ENCODE data around the gene CA12.
"Not testable (repeated sequence)": the region's sequence is repeated elsewhere in the genome, so short reads cannot be mapped to it uniquely, and the experiment has no call there.

CA12 gene

DNA sequence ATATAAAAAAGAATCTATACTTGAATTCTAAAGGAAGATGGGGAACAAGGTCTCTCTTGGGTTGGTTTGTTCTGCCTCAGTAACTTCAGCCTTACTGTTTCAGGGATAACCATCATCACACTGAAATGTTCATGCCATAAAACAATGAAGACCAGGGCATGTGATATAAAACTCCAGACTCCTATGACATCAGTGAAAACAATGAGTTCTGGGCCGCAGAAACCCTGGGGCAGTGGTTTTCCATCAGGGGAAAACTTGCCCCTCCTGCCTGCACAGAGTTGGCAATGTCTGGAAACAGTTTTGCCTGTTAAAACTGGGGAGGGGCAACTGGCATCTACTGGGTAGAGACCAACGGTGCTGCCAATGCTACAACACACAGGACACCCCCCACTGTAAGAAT lies 46.8 kb downstream of the CA12 start:
- DNase-seq = no peak

DNA sequence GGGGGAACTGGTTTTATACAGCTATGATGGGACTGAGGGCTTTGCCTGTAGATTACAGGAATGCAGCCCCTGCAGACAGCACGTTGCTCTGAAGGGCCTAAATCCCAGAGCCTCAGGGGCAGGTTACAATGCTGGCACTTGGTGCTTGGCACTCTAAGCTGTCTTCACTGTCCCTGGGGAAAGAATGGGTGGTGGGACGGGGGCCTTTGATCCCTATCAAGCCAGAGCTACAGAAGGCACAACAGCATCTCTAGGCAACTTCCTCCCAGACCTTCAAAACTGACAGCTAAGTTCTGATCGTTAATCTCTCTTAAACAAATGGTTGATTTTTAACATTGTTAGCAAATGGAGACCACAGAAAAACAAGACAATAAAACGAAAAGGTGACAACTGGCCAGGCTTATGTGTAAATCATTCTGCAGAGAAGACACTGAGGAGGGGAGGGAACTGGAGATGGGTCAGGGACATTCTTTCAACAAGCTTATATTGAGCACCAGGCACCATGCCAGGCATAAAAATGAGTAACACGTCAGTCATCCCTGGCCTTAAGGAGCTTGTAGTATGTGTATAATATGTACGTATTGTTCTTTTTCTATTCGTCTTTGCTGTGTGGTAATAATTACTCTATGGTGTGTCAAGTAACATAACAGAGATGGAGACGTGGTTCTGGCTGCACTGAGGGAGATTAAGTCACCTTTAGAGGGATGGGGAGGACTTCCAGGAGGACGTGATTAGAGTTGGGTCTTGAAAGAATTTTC lies 49.1 kb downstream of the CA12 start:
- no peak for DNase-seq

DNA sequence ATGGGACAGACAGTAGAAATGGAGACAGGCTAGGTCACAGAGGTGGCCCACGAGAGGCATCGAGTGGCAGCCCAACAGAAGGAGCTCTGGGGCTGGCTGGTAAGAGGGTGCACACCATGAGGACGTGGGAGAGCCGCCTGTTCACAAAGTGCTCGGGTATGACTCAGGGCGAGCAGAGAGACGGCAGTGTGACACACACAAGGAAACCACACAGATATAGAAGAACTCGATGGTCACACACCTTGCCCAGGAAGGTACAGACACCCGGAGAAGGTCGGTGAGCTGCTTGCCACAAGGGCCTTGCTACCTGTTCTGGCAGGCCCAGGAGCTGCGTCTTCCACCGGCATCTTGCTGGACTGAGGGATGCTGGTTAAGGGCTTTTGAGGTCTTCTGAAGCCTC lies 50.2 kb downstream of the CA12 start:
- no peak for DNase-seq

DNA sequence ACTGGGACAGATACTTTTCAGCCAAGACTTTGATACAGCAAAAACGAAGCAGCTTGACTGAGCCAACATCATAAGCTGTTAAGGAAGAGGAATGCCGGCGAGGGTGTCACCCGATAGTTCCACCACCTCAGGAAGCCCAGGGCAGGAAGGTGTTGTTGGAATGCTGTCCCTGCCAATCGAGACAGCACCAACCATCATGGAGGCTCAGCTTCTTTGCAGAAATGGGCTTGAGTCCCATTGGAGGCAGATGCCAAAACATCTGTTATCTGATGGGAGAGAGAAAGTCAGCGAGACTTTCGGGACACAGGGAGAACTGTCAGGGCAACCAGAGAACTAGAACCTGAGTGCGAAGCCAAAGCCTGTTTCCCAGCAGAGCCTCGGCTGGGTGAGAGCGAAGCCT lies 50.7 kb downstream of the CA12 start:
- no peak for DNase-seq

DNA sequence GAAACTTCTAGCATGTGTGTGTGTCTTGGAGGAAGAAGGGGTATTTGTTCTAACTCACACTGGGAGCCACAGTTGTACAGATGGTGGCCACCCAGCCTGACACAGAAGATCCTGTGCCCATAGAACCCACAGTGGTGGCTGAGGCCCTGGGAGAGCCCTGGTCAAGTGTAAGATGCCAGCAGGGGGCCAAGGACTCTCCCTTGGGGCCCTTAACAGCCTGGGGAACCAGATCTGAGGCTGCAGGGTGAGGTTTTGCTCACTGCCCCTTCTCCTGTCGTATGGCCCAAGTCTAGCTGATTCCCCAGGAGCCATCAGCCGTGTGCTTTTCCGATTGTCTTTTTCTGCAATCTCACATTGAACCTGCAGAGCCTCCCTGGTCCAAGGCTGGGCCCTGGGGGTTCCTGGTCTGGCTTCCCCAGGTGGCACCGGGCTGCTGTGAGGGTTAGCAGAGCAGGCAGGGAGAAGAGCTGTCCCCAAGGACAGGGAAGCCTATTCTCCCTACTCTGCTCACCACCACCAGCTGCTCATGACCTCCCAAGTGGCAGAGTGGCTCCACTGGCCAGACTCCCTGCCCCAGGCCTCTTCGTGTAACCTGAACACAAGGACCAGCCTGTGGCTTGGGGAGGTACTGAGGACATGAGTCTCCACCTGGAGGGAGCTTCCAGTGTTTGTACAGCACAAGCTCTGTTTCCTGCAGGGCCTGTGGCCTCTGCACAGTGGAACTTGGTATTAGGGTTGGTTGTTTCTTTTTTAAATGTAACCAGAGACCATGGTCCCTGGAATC lies 51.9 kb downstream of the CA12 start:
- no peak for DNase-seq

DNA sequence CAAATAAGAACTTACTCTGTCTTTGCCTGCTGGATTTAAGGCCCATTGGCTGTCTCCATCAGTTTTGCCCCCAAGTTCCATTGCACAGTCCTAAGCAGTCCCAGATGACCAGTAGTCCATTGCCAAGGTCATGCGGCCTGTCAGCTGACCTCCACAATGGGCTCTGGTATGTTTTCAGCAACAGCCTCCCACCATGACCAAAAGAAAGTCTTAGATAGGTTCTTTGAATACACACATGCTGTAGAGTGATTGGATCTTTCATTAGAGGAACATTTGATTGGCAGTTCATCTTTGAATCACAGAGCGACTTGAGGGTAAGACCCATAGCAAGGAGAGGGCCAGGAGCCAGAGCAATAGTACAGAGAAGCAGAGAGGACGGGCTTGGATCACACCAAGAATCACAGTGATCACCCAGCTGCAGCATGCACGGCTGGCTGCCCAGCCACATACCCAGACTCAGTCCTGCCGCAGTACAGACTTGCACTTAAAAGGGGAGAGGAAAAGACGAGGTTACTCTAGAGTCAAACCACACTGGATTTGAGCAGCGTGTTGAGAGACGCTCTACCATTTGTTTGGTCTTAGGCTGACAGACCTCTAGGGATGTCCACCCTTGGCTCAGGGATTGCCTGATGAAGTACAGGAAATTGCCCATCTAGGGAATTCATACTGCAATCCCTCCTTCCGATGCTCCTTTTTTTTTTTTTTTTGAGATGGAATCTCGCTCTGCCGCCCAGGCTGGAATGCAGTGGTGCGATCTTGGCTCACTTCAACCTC lies 53.8 kb downstream of the CA12 start:
- no peak for DNase-seq

DNA sequence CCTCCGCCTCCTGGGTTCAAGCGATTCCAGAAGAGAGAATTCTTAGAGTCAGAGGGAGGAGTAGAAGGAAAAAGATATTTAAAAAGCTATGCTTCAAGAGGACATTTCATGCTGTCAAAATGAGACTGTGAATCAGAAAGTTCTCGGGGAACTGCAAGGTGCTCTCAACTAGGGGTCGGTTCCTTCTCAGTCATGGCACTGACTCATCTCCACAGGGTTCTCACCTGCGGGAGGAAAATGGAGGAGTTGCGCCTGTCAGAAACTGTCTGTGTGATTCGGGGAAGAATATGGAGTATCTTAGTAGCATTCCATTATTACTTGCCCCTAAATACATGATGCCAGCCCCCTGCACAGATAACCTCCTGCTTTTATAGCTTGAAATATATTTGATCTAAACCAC lies 56.9 kb downstream of the CA12 start:
- DNase-seq = no peak

DNA sequence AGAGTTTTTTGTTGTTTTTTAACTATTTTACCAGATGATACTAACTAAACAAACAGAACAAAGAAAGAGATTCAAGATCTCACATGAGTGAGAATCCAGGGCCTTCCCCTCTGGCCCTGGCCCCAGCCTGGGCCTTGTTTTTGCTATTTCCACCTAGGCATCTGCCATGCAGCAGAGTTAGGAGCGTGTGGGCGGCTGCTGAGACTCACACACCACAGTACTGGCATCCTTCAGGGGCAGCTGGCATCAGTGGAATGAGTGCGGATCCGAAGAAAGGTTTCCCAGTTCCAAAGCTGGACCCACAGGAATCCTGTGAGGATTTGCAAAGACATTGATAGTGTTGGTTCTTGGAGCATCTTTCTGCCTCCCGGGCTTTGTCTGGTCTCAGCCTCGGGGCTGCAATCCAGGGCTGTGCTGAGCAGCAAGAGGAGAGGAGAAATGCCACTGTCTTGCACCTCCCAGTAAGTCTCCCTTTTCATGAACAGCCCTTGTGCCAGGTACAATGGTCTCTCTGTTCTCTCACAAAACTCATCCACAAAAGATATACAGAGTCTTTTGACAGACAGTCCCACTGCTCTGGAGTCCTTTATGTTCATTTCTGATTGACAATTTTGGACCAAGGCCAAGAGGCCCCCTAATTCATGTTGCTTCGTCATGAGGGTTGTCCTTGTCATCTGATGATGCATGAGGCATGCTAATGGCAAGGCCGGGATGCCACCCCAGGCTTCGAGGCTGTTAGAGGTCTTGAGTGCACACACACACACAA lies 57.7 kb downstream of the CA12 start:
- peak; percentile 54 for DNase-seq

DNA sequence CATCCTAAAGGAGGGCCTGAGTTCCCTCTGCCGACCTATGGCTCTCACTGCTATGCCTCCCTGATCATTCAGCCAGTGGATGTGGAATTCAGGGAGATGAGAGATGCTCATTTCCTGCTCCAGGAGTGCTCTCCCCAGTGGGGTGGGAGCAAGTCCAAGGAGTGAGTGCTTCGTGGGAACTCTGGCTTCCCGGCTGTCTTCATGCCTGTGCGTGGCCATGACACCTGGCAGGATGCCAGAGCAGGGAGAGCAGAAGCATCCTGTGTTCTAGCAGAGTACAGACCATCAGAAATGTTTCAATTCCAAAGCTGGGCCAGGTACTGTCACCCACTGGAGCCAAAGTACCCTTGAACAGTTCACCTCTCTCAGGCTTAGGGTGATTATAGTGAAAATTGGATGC lies 59.1 kb downstream of the CA12 start:
- DNase-seq = no peak

DNA sequence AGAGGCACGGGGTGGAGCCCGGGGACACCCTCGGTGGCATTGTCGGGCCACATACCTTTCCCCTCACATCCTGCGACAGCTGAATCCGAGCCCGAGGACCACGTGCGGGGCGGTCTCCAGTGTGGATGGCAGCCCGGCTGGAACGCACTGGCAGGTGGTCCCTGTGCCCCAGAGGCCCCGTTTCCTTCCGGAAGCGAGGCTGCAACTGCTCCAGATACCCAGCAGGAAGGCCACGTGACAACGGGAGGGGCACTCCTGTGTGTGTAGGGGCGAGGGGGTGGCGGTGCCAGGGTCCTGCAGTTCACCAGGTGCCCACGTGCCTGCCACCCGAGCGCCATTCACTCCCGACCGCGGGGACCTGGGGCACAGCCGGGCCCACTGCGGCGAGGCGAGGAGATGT lies 60.2 kb downstream of the CA12 start:
- DNase-seq = no peak

DNA sequence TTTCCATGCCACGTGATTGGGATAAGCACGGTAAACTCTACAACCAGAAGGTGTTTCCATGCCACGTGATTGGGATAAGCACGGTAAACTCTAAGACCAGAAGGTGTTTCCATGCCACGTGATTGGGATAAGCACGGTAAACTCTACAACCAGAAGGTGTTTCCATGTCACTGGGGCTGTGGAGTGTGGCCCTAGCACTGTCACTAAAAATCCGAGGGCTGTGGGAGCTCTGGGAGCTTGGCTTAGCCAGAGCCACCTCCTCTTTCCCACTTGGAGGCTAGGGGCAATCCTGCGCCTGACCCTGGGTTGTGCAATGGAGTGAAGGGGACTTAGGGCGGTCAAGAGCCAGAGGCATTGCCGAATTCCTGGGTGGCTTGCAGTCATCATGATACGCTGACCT lies 60.7 kb downstream of the CA12 start:
- DNase-seq = not testable (repeated sequence)

DNA sequence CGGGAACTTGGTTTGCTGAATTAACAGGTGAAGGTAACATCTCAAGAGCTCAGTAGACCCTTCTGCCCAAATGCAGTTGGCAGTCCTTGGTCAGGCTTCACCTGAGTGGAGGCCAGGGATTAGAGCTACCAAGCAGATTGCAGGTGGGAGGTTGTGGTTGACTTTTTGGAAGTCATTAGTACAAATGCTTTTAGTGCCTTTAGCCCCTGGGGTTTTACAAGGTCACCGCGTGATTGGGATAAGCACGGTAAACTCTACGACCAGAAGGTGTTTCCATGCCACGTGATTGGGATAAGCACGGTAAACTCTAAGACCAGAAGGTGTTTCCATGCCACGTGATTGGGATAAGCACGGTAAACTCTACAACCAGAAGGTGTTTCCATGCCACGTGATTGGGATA lies 61.2 kb downstream of the CA12 start:
- not testable (repeated sequence) for DNase-seq

DNA sequence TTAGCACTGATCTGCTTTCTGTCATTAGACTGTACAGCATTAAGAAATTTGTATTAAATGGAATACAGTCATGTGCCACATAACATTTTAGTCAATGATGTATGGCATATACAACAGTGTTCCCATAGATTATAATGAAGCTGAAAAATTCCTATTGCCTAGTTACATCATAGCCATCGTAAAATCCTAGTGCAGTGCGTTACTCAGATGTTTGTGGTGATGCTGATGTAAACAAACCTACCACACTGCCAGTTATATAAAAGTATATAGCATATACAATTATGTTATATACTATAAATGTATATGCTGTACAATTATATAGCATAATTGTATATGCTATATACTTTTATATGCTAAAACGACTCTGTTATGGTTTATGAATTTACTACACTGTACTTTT lies 62.6 kb downstream of the CA12 start:
- DNase-seq = no peak

DNA sequence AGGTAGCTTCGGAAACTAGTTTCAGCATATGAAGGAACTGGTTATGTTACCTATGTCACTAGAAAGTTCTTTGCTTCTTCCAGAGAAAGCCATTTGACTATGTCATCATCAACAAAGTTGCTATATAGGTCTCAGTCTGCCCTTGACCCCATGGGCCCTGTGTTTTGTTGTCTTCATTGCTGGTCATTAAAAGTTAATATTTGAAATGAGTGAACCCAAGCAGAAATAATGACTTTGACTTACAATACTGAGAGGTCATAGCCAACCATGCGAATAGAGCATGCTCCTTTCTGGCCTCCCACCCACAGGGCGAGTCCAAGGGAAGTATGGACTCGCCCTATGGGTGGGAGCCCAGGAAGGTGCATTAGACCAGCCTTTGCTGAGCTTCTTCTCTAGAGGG lies 63.3 kb downstream of the CA12 start:
- DNase-seq = no peak

DNA sequence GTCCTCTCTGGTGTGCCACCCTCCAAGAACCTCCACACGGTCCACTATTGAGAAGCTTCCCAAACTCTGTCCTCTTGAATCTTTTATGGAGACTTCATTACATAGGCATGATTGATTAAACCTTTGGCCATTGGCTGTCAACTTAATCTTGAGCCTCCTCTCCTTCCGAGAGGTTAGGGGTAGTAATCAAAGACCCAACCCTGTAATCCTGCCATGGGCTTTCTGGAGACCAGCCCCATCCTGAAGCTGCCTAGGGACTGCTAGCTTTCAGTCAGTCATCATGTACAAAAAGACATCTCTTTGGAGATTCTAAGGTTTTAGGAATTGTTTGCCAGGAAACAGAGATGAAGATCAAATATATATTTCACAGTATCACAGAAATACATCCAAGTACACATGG lies 67.2 kb downstream of the CA12 start:
- no peak for DNase-seq

DNA sequence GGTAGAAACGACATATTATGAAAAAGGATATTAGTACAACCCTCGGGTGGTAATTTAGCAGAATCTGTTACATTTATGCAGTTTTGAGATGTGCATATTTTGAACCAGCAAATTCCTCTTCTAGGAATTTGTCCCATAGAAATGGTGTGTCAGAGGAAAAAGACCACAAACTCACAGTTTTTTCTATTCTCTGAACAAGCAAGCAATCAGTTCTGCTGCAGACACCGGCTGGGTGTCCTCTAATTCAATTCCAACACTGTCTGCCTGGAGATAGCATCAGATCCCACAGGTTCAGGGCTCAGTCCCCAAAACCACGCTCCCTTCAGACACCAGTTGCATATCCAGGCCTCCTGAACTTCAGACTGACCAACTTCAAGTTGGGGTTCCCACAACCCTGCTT lies 67.8 kb downstream of the CA12 start:
- DNase-seq = no peak

DNA sequence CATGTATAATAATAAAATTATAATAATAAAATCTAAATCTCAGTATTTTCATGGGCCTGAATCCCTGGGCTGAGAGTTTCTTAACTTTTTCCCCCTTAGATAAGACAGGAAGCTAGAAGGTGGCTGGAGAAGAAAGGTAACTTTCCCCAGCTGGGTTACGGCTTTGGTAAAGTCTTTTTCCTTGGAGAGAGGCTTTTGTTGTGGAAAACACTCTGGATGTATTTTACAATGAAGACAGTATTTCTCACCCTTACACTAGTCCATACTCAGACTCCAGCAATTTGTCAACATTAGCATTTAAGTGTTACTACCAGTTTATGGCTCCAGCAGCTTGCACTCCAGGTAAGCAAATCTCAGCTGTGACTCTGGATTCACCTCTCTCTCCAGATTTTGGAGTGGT lies 69.4 kb downstream of the CA12 start:
- no peak for DNase-seq

DNA sequence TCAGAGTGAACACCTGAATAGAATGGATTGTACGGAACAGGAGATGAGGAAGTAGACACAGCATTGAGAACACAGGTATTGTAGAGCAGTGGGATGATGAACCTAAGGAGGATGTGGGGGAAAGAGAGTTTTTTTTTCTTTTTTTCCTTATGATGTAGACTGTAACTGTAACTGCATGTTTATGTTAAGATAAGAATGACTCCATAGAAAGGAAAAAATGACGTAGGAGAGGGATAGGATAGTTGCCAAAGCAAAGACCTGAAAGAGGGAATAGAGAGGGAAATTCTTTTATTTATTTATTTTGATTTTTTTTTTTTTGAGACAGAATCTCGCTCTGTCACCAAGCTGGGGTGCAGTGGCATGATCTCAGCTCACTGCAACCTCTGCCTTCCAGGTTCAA lies 71.0 kb downstream of the CA12 start:
- no peak for DNase-seq

DNA sequence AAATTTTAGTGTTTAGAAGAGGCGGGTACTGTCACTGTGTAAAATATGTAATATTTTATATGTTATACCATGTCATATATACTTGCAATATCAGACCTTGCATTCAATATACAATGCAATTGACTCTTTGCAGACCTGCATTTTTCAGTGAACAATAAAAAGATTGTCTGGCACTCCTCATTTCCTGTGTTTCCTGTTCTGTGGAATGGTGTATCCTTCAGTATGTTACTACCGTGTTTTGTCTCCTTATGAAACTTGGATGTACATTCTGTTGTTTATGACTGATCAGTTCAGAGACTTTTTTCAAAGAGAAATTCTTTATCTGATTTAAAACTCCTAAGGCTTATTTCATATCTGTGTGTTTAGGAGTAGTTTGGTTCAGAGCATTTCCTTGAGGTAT lies 72.7 kb downstream of the CA12 start:
- DNase-seq = no peak

DNA sequence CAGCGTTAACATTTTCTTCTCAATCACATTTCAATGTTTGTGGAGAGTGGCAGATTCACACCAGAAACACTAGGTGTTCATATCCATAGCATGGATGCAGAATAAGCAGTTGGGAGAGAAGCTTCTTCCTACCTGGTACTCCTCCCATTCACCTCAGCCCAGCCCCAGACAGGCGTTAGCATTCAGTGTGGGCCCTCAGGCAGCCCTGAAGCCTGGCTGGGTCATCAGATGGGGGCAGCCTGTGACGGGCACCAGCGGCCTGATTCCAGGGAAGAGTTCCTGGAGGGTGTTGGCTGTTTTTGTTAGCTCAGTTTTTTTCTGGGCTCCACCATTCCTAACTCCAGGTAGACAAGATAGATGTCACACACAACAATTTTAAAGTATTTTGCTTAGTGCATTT lies 73.2 kb downstream of the CA12 start:
- DNase-seq = no peak

DNA sequence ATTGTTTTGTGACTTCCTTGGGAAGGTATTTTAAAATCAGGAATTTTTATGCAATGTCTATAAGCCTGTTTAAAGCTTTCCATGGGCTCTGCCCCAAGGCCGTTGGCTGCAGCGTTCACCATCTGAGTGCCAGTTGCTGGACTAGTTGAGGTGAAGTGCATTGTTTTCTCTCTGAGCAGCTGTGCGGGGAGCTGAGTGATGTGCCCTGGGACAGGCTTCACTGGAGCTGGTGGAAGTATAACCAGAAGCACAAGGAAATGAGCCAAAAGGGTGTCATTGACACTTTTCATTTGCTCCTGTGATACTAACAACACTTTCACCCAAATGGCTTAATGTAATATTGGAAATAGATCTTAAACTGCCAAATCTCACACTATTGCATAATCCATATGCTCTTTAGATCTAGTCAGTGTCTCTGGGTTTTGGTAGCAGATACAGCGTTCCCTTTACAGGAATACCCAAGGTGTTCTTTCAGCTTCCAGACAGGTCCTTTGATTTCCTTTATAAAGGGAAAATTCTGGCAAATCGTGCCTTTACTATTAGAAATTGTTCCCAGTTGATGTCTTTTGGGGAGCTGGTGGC lies 75.1 kb downstream of the CA12 start:
- no peak for DNase-seq

DNA sequence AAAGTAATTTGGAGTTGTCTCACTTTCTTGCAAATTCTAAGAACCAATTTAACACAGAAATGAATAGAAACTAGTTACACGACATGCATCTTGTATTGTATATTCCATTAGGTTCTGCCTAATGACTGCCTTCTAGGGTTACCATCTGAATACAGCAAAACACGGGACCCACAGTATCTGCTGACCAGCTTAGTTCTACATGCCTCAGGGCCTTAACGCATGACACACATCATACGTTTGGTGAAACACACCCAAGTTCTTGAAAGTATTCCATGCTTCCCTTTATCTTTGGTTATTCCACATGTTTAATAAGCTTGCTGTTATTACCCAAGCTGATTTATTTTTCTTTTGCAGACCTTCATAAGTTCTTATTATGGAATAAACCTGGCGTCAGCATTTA lies 76.4 kb downstream of the CA12 start:
- DNase-seq = no peak

DNA sequence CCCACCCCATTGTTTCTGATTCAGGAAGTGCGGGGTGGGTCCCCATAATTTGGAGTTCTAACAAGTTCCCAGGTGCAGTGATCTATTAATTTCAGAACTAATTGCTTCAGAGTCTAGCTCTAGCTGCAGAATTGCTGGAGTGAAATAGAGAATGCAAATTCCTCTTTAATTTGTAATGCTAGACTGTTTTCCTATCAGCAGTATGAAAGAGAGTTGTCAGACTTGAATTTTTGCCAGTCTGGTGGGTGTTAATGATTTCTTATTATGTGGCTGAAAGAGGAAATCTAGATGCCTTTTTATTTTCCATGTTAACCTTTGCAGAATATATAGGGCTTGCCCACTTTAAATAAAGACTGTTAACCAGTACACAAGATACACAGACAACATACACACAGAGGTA lies 80.6 kb downstream of the CA12 start:
- DNase-seq = no peak

Data from eye (tissue), 1 donor.